Raji (cell line): Measurements from ENCODE around the gene TMEM250.

Source experiments
- POLR2A ChIP-seq: IDR thresholded peaks from 2 replicates; pipeline ENCODE4 v1.6.1; 2011; ENCODE audit warnings: low read depth, low read length, control low read depth; ENCODE audit not compliant: insufficient read depth

TMEM250 gene

DNA sequence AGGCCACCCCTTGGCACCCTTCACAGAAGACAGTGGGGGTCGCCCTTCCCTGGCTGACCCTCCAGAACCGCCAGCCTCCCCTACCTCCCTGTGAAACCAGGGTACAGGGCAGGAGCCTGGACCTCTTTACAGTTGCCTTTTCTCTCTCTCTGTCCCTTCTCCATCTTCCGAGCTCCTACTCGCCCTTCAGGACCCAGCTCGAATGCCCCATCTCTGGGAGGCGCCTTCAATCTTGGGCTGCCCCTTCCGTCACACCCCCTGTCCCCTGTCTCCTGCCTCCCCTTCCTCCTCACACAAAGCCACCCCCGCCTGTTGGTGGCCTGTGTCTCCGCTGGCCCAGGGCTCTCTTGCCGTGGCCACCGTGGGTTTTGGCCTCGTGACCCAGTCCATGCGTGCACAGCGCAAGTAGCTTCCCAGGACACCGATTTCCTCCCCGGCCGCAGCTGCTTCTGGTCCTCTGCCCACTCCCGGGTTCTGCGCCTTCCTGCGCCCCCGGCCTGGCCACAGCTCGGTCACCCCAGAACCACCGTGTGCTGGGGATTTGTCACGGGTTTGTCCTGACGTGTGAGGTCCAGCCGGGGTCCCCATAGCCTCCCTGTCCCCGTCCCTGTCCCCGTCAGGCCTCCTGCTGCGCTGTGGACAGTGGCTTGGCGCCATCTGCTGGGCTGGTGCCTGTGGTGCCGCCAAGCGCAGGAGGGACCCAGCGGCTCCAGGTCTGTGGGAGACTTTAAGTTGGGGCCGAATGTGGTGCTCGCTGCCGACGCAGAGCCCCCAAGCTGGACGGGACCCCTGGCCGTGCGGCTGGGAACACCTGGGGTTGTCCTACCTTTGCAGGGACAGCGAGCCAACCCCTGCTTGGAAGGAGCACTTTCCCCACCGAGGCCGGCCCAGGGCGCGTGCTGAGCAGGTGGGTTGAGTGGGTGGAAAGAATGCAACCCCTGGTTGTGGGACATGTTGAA lies 4.0 kb upstream of the TMEM250 start:
- no peak for TF ChIP-seq POLR2A

DNA sequence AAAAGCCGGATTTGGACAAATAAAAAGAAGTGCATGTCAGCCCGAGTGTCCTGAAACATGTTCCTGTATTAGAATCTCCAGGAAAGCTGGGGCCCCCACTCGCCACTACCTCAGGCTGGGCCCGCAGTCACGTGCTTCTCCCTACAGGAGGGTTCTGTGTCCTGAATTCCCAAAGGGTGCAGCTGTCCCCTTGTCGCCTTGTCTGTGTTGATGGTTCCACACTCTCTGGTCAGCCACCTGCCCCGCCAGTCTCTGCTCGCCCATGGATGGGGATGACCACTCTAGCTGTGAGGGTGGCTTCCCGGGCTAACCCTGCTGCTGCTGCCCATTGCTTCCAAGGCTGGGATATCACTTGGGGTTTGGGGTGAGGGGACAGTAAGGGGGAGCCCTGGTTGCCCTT lies 3.1 kb upstream of the TMEM250 start:
- TF ChIP-seq POLR2A: no peak

DNA sequence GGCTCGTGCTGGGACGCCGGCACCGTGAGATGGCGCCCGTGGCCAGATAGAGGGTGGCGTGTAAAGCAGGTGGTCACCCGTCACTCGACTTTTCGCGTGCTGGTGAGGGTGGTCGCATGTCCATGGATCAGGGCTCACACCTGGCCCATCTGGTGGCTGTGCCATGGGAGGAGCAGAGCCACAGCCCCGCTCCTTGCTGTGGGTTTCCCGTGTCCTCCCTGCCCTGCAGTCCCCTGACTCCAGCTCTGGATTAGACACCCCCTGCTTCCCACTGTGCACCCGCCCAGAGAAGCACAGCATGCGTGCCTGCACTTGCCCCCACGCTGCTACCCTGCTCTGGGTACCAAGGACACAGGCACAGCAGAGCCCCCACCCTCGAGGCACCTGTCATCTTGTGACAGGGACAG lies 1.8 kb upstream of the TMEM250 start:
- TF ChIP-seq POLR2A: no peak

- no peak; the same call in 1 of the 2 replicates for TF ChIP-seq POLR2A
These were observed 1.3 kb upstream of the TMEM250 start for GRCh38 chr9:136119883-136120393.

- TF ChIP-seq POLR2A: peak; percentile 22; the same call in 1 of the 2 replicates
These were observed 597 bp upstream of the TMEM250 start for GRCh38 chr9:136119061-136119882.

GRCh38 chr9:136117916-136118319 lies 757 bp downstream of the TMEM250 start:
- no peak for TF ChIP-seq POLR2A

DNA sequence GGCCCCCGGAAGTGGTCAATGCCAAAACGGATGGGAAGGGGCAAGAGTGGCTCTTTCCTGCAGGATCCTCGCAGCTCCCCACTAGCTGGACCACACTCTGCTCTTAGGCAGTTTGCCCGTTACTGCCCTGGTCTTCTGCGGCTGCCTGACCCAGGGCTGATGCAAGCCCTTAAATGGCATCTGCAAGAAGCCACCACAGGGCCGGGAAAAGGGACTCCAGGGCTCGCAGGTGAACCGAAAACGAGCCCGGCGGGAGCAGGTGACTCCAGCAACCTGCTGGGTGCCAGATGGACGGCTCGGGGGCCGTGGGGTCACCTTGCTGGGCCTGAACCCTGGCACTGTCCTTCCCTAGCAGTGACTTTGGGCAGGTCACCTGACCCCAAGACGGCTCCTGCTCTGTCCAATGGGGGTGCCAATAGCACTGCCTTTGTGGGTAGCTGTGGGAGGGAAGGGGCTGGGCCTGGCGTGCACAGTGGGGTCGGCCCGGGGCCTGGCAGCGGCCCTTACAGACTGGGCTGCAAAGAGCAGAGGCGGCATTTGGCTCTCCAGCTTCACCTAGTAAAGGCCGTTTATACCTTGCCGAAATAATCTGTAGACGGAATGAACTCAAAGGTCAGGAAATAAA lies 1.3 kb downstream of the TMEM250 start:
- TF ChIP-seq POLR2A: peak; percentile 52

DNA sequence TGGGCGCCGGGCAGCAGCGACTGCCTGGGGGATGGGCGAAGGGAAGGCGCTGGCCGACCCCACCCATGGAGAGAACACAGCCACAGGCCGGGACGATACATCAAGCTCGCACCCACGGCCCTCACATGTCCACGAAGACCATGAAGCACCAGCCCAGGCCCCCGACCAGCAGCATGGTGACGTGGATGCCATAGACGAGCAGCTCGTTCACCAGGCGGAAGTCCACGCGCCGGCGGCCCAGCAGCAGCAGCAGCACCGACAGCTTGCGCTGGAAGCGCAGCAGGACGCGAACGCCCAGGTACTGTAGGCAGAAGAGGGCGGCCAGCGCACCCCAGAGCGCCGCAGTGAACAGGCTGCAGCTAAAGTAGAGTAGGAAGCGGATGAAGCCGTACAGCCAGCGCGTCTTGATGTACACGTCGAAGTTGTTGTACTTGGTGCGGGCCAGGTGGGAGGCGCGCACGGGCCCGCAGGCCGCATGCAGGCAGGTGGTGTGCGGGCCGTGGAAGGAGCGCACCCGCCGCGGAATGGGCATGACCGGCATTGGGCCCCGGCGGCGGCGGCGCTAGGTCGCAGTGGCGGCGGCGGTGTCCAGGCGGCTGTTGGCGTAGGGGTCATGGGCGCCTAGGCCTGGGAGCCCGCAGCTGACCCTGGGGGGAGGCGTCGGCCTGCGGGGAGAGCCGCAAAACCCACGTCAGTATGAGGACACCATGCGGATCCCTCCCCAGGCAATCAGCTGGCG lies 2.1 kb downstream of the TMEM250 start:
- no peak for TF ChIP-seq POLR2A

- no peak for TF ChIP-seq POLR2A
These were observed 2.9 kb downstream of the TMEM250 start for GRCh38 chr9:136115641-136116359.

DNA sequence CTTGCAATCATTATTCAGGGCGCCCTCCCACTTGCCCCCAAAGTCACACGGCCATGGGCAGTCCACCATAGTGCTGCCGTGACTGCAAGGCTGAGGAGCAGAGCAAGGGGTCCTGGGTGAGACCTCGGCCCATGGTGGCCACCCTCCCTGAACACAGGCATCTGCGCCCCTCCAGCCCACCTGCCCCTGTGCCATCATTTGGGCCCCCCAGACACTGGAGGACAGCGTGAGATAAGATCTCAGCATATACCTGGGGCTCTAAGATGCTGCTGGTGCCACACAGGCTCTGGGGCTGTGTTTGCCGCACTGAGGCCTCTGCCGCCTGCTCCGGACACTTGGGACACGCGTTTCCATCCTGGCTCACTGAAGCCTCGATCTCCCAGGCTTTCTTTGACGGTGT lies 3.5 kb downstream of the TMEM250 start:
- no peak for TF ChIP-seq POLR2A

DNA sequence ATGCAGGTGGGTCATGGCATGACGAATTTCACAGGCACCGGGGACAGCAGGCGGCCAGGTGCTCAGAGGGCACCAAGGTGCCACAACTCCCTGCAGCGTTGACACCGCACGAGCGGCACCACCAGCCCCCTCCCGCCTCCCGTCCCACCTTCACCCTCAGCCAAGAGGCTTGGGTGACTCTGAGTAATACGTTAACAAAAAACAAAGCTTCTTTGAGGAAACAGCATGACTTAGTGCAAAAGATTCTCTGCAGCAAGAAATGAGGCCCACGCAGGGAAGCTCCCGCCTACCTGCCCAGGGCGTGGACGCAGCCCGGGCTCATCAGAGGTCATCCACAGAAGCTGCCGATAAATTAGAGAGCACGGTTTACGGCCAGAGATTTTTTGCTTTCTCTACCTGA lies 4.1 kb downstream of the TMEM250 start:
- TF ChIP-seq POLR2A: no peak

GRCh38 chr9:136112541-136112940 lies 6.1 kb downstream of the TMEM250 start:
- no peak for TF ChIP-seq POLR2A

GRCh38 chr9:136111910-136112309 lies 6.8 kb downstream of the TMEM250 start:
- TF ChIP-seq POLR2A: no peak

DNA sequence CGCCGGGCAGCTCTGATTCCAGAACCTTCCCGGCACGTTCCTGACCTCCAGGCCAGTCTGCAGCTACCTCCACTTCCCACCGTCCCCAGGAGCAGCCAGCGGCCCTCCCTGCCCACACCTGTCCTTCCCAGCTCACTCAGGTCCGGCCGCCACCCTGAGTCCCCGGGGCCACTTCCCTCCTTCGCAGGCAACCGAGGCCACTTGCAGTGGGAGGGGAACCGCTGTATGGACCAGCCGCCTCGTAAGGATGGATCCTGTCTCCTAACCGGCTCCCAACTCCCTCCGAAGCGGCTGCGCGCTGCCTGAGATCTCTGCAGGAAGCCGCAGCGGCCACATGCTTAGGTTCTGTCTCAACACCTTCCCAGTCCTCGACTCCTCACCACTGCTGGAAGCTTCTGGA lies 7.5 kb downstream of the TMEM250 start:
- TF ChIP-seq POLR2A: no peak
